Hepatocyte (in vitro differentiated cells): ENCODE data around the gene MICB.

ENCODE experiments used
- CTCF ChIP-seq: fragments of 200-600 bp; sonication (generic); IDR thresholded peaks from 2 replicates; pipeline ENCODE4 v1.5.1; 2016; ENCODE audit warnings: antibody characterized with exemption, mild to moderate bottlenecking; ENCODE audit not compliant: poor library complexity
- EZH2 ChIP-seq: fragments of 200-600 bp; sonication (generic); IDR thresholded peaks from 2 replicates; pipeline ENCODE4 v1.6.1; 2016; ENCODE audit warnings: antibody characterized with exemption, mild to moderate bottlenecking, borderline replicate concordance

GRCh38 chr6:31538805-31539400, 41.0 kb downstream of the MICB start:
- TF ChIP-seq CTCF = no peak
- TF ChIP-seq EZH2 = no peak
